ENCODE results near the gene BLCAP. TPM values are rescaled to one million over a fixed set of nuclear protein-coding genes. Genes with fewer than 3 reads are reported as not detected.
"Not testable (repeated sequence)": the region's sequence is repeated elsewhere in the genome, so short reads cannot be mapped to it uniquely, and the experiment has no call there.

The BLCAP gene
- total RNA-seq, 1 experiment from 2014 or later, result 54.3 TPM

GRCh38 chr20:37473249-37474000, 54.3 kb downstream of the BLCAP start:
- Histone ChIP-seq H3K4me1 (ENCODE audit: insufficient read depth, low read length) (no peaks in the 10 kb centered on the region), H2BK12ac (ENCODE audit: insufficient read length, low read depth, low read length) (no peak overlapping the region), H3K23me2 (ENCODE audit: insufficient read length, low read depth, low read length, poor library complexity, severe bottlenecking) (no peaks in the 10 kb centered on the region), H3K79me1 (ENCODE audit: insufficient read depth, low read depth, low read length, poor library complexity, severe bottlenecking) (no peaks in the 10 kb centered on the region), H3K27ac (ENCODE audit: insufficient read length, low read depth, low read length) (no peak overlapping the region), H3K79me2 (ENCODE audit: insufficient read depth, low read length) (no peaks in the 10 kb centered on the region), H3K23ac (ENCODE audit: insufficient read length, low read depth, low read length) (no peak overlapping the region), H4K91ac (ENCODE audit: insufficient read length, low read depth, low read length) (no peak overlapping the region), H3K4ac (ENCODE audit: low read depth, low read length) (no peak overlapping the region), H3K18ac (ENCODE audit: insufficient read length, low read depth, low read length) (no peak overlapping the region), H2AK5ac (ENCODE audit: insufficient read length, low read length) (no peak overlapping the region), H2BK20ac (ENCODE audit: low read depth, low read length, poor library complexity, severe bottlenecking) (no peak overlapping the region), H3K56ac (ENCODE audit: insufficient read length, low read depth, low read length) (no peak overlapping the region), H2BK15ac (ENCODE audit: low read depth, low read length) (no peak overlapping the region), H3K14ac (ENCODE audit: insufficient read depth, low read length) (no peak overlapping the region), H2BK5ac (ENCODE audit: insufficient read length, low read length) (no peak overlapping the region), H3K9me3 (ENCODE audit: control insufficient read depth, low read depth, low read length) (no peaks in the 10 kb centered on the region), H3K4me2 (ENCODE audit: insufficient read depth, insufficient read length, low read length) (no peak overlapping the region), H2BK120ac (ENCODE audit: low read depth, low read length, poor library complexity, severe bottlenecking) (no peak overlapping the region), H4K5ac (ENCODE audit: insufficient read length, low read depth, low read length) (no peak overlapping the region), H2AFZ (ENCODE audit: low read length) (no peak overlapping the region), H3K9ac (ENCODE audit: extremely low read depth, insufficient read length, low read length) (no peak overlapping the region), H4K8ac (replicated peaks; ENCODE audit: insufficient read length, low read depth, low read length) (no peak overlapping the region), H4K20me1 (ENCODE audit: control insufficient read depth, insufficient read depth, insufficient read length) (no peaks in the 10 kb centered on the region), H3K27me3 (ENCODE audit: insufficient read depth, low read length) (no peaks in the 10 kb centered on the region), H3T11ph (ENCODE audit: low read length) (no peak overlapping the region)
- no CpG with 5 or more reads among the region's 11 CpGs for WGBS (ENCODE audit: extremely low coverage, insufficient read length, low lambda C conversion rate)
- Mint-ChIP-seq H3K4me1 (peaks cover 2 to 7% of the 10 kb centered on the region in 2 experiments; a peak in 1 of 4 replicates), H3K27me3 (ENCODE audit: low read depth) (peaks cover 10% of the 10 kb centered on the region), H3K9me3 (peaks cover 0 to 3% of the 10 kb centered on the region in 2 experiments; a peak in 4 of 5 replicates), H3K27ac (no peak overlapping the region), H3K4me3 (no peak overlapping the region), H3K36me3 (ENCODE audit: insufficient read depth in 1 of 3, low read depth in 3 of 3) (peaks cover 0 to 2% (median 0%) of the 10 kb centered on the region in 3 experiments; a peak in 1 of 7 replicates)
- no peak for DNase-seq
- TF ChIP-seq CTCF (conservative IDR thresholded peaks at IDR 0.05), result no peak

GRCh38 chr20:37472435-37472834, 55.2 kb downstream of the BLCAP start:
- H3K4me1 ChIP-seq (ENCODE audit: insufficient read depth, low read length); H4K5ac ChIP-seq (ENCODE audit: insufficient read length, low read depth, low read length); H3K27me3 Mint-ChIP-seq (ENCODE audit: low read depth); H2BK12ac ChIP-seq (ENCODE audit: insufficient read length, low read depth, low read length); H2BK120ac ChIP-seq (ENCODE audit: low read depth, low read length, poor library complexity, severe bottlenecking); DNase-seq; H3K4me2 ChIP-seq (ENCODE audit: insufficient read depth, insufficient read length, low read length); H4K20me1 ChIP-seq (ENCODE audit: control insufficient read depth, insufficient read depth, insufficient read length); H3K79me1 ChIP-seq (ENCODE audit: insufficient read depth, low read depth, low read length, poor library complexity, severe bottlenecking); H3K4me3 Mint-ChIP-seq; H3K27me3 ChIP-seq (ENCODE audit: insufficient read depth, low read length); H4K91ac ChIP-seq (ENCODE audit: insufficient read length, low read depth, low read length); H3K4me1 Mint-ChIP-seq; H3K23me2 ChIP-seq (ENCODE audit: insufficient read length, low read depth, low read length, poor library complexity, severe bottlenecking); H3K9ac ChIP-seq (ENCODE audit: extremely low read depth, insufficient read length, low read length); H3K36me3 Mint-ChIP-seq (ENCODE audit: insufficient read depth in 1 of 3, low read depth in 3 of 3); H2BK15ac ChIP-seq (ENCODE audit: low read depth, low read length); H3K56ac ChIP-seq (ENCODE audit: insufficient read length, low read depth, low read length); H3K9me3 ChIP-seq (ENCODE audit: control insufficient read depth, low read depth, low read length); H3K18ac ChIP-seq (ENCODE audit: insufficient read length, low read depth, low read length); H3K9me3 Mint-ChIP-seq; H3K27ac Mint-ChIP-seq; H2BK20ac ChIP-seq (ENCODE audit: low read depth, low read length, poor library complexity, severe bottlenecking); H2AFZ ChIP-seq (ENCODE audit: low read length); H3K14ac ChIP-seq (ENCODE audit: insufficient read depth, low read length); H2AK5ac ChIP-seq (ENCODE audit: insufficient read length, low read length); H3K79me2 ChIP-seq (ENCODE audit: insufficient read depth, low read length); H3K23ac ChIP-seq (ENCODE audit: insufficient read length, low read depth, low read length); H3K4ac ChIP-seq (ENCODE audit: low read depth, low read length); H4K8ac ChIP-seq (replicated peaks; ENCODE audit: insufficient read length, low read depth, low read length); H2BK5ac ChIP-seq (ENCODE audit: insufficient read length, low read length); H3T11ph ChIP-seq (ENCODE audit: low read length); H3K27ac ChIP-seq (ENCODE audit: insufficient read length, low read depth, low read length): not testable (repeated sequence)
- no CpG with 5 or more reads among the region's 6 CpGs for WGBS (ENCODE audit: extremely low coverage, insufficient read length, low lambda C conversion rate)
